Mesodermal cell (in vitro differentiated cells): ENCODE measurements around the gene MEP1A.
"Not testable (repeated sequence)": the region's sequence is repeated elsewhere in the genome, so short reads cannot be mapped to it uniquely, and the experiment has no call there.

Source experiments
- H3K27ac ChIP-seq: 2 replicates; pipeline ENCODE4 v1.7.0; 2013; ENCODE audit warnings: mild to moderate bottlenecking, low read depth, low read length, moderate library complexity; ENCODE audit not compliant: severe bottlenecking
- H3K36me3 ChIP-seq: 2 replicates; pipeline ENCODE4 v1.7.1; 2013; ENCODE audit warnings: mild to moderate bottlenecking, low read length, moderate library complexity; ENCODE audit not compliant: control insufficient read depth, insufficient read depth
- H3K4me1 ChIP-seq: one replicate; pipeline ENCODE4 v1.7.1; 2013; ENCODE audit warnings: mild to moderate bottlenecking, low read length; ENCODE audit not compliant: insufficient read depth, control insufficient read depth, poor library complexity, severe bottlenecking
- H3K4me3 ChIP-seq: 2 replicates; pipeline ENCODE4 v1.7.0; 2013; ENCODE audit warnings: low read length, control low read depth, mild to moderate bottlenecking; ENCODE audit not compliant: insufficient read depth, poor library complexity, severe bottlenecking; ENCODE audit errors: extremely low read depth
- H3K9me3 ChIP-seq: 2 replicates; pipeline ENCODE4 v1.7.1; 2013; ENCODE audit warnings: mild to moderate bottlenecking, low read length, moderate library complexity; ENCODE audit not compliant: control insufficient read depth
- WGBS, 2 experiments: methylation state at CpG; one replicate each; pipeline ENCODE4 v1.1.5; 2013; ENCODE audit warnings: missing lambda C conversion rate in 2 of 2; ENCODE audit not compliant: insufficient coverage in 2 of 2; 5-methylcytosine and 5-hydroxymethylcytosine counted together

MEP1A gene

GRCh38 chr6:46832816-46833215, 39.6 kb downstream of the MEP1A start:
- Histone ChIP-seq H3K27ac (no peak overlapping the region), H3K9me3 (no peaks in the 10 kb centered on the region), H3K4me3 (no peak overlapping the region), H3K4me1 (no peaks in the 10 kb centered on the region), H3K36me3 (no peaks in the 10 kb centered on the region)
- WGBS, 2 experiments: no CpG with 5 or more reads among the region's 3 CpGs

- H3K27ac ChIP-seq, H3K9me3 ChIP-seq, H3K36me3 ChIP-seq, H3K4me3 ChIP-seq, H3K4me1 ChIP-seq: not testable (repeated sequence)
- 57 to 86% methylated on average over 1 to 5 of the region's 7 CpGs for WGBS, 2 experiments
These were observed 41.2 kb downstream of the MEP1A start for GRCh38 chr6:46834257-46834916.

GRCh38 chr6:46834991-46835390, 41.8 kb downstream of the MEP1A start:
- H3K9me3 ChIP-seq, H3K4me1 ChIP-seq, H3K27ac ChIP-seq, H3K4me3 ChIP-seq, H3K36me3 ChIP-seq: not testable (repeated sequence)
- 83% methylated on average over 2 of the region's 2 CpGs; no CpG with 5 or more reads in 1 of the 2 experiments for WGBS, 2 experiments

- H3K36me3 ChIP-seq: no peaks in the 10 kb centered on the region
- H3K4me1 ChIP-seq: no peaks in the 10 kb centered on the region
- WGBS, 2 experiments: no CpG with 5 or more reads among the region's 2 CpGs
- peaks cover 9% of the 10 kb centered on the region for H3K9me3 ChIP-seq
- H3K4me3 ChIP-seq: no peak overlapping the region
- no peak overlapping the region for H3K27ac ChIP-seq
These were observed 44.8 kb downstream of the MEP1A start for GRCh38 chr6:46838033-46838432.

GRCh38 chr6:46842252-46842846, 49.2 kb downstream of the MEP1A start:
- WGBS, 2 experiments: 95 to 98% methylated on average over 4 to 5 of the region's 6 CpGs

GRCh38 chr6:46845126-46845525, 51.9 kb downstream of the MEP1A start:
- H3K9me3 ChIP-seq: peaks cover 10% of the 10 kb centered on the region
- H3K36me3 ChIP-seq: no peaks in the 10 kb centered on the region
- no peak overlapping the region for H3K4me3 ChIP-seq
- H3K4me1 ChIP-seq: peaks cover 3% of the 10 kb centered on the region
- no peak overlapping the region for H3K27ac ChIP-seq
- WGBS, 2 experiments: 77 to 85% methylated on average over 2 to 5 of the region's 5 CpGs

More at GRCh38 chr6:46842252-46842846, 49.2 kb downstream of the MEP1A start:
- H3K27ac ChIP-seq, H3K36me3 ChIP-seq, H3K4me3 ChIP-seq, H3K4me1 ChIP-seq: not testable (repeated sequence)
- H3K9me3 ChIP-seq: peaks cover 10% of the 10 kb centered on the region

GRCh38 chr6:46848684-46849360, 55.6 kb downstream of the MEP1A start:
- Histone ChIP-seq H3K4me1 (peaks cover 3% of the 10 kb centered on the region), H3K36me3 (no peaks in the 10 kb centered on the region), H3K27ac (no peak overlapping the region), H3K9me3 (no peaks in the 10 kb centered on the region), H3K4me3 (no peak overlapping the region)
- WGBS, 2 experiments: 0 to 5% methylated on average over 5 to 22 of the region's 25 CpGs

GRCh38 chr6:46849361-46849690, 56.1 kb downstream of the MEP1A start:
- peaks cover 3% of the 10 kb centered on the region for H3K4me1 ChIP-seq
- H3K4me3 ChIP-seq: no peak overlapping the region
- H3K9me3 ChIP-seq: no peaks in the 10 kb centered on the region
- H3K27ac ChIP-seq: no peak overlapping the region
- whole genome bisulfite sequencing, 2 experiments: 85 to 88% methylated on average over 4 to 5 of the region's 5 CpGs
- no peaks in the 10 kb centered on the region for H3K36me3 ChIP-seq

- H3K36me3 ChIP-seq: no peaks in the 10 kb centered on the region
- 100% methylated on average over 1 to 2 of the region's 2 CpGs for WGBS, 2 experiments
- no peak overlapping the region for H3K4me3 ChIP-seq
- no peak overlapping the region for H3K27ac ChIP-seq
- H3K9me3 ChIP-seq: no peaks in the 10 kb centered on the region
- H3K4me1 ChIP-seq: peaks cover 3% of the 10 kb centered on the region
These were observed 57.6 kb downstream of the MEP1A start for GRCh38 chr6:46850792-46851191.

- H3K4me1 ChIP-seq, H3K27ac ChIP-seq, H3K36me3 ChIP-seq, H3K4me3 ChIP-seq, H3K9me3 ChIP-seq: not testable (repeated sequence)
- WGBS, 2 experiments: 88 to 100% methylated on average over 1 of the region's 4 CpGs
These were observed 58.4 kb downstream of the MEP1A start for GRCh38 chr6:46851576-46851975.

GRCh38 chr6:46855966-46856365, 62.8 kb downstream of the MEP1A start:
- not testable (repeated sequence) for H3K4me3 ChIP-seq, H3K4me1 ChIP-seq, H3K9me3 ChIP-seq, H3K36me3 ChIP-seq, H3K27ac ChIP-seq
- no CpG with 5 or more reads among the region's 1 CpG for WGBS, 2 experiments
